K562 (cell line): ENCODE data around the gene EN1. TPM values are rescaled to one million over a fixed set of nuclear protein-coding genes. Genes with fewer than 3 reads are reported as not detected.
A peak's percentile ranks its signal among the peaks of the same experiment; 100 is the strongest.

ENCODE experiments used
- ATAC-seq: fragments of 200-7000 bp; cut with Tn5 transposase; 3 replicates; pipeline ENCODE4 v1.9.1; 2020; ENCODE audit warnings: moderate library complexity
- BruUV-seq: library from RNA; stranded (reverse); fragments of 400-500 nt; replicated peaks from 2 replicates; lab custom pipeline; 2021; lab: Mats Ljungman, UMichigan
- CTCF ChIA-PET: fragments of 300-600 bp; formaldehyde crosslinking; extraction: SDS; loops from one replicate; lab custom pipeline; 2021; ENCODE audit warnings: low intra/inter-chr PET ratio; lab: Yijun Ruan, JAX
- POLR2A ChIA-PET: fragments of 300-600, 350-650 bp; sonication (Branson Sonifier 250); formaldehyde crosslinking; extraction: SDS; loops from one replicate; lab custom pipeline; 2021; ENCODE audit warnings: antibody characterized with exemption, inconsistent platforms; lab: Yijun Ruan, JAX
- DNase-seq, 4 experiments: peaks; one replicate each; pipeline versions ENCODE4 v3.0.0 to v3.0.0-alpha.2; 2011 to 2018; ENCODE audit warnings: low spot score in 3 of 4, mixed read lengths in 3 of 4; ENCODE audit errors: extremely low read depth in 1 of 4
- FAIRE-seq: peaks from 2 replicates; lab custom pipeline; 2011; peaks lifted over from hg19 to GRCh38; lab: Jason Lieb, UNC
- H2AFZ ChIP-seq: 2 replicates; pipeline ENCODE4 v1.6.0; 2011; ENCODE audit warnings: low read depth, low read length, control low read depth, inconsistent platforms
- H3K27ac ChIP-seq: fragments of 200-600 bp; 3 replicates; pipeline ENCODE4 v1.8.0; 2011; ENCODE audit warnings: low read depth, mild to moderate bottlenecking, control low read depth, inconsistent platforms, low read length, moderate library complexity, mixed read lengths; ENCODE audit errors: extremely low read depth
- H3K27me3 ChIP-seq, 2 experiments: fragments of 300-600 bp in 1 of 2; 2 replicates in 1 of 2; 3 replicates in 1 of 2; pipeline versions ENCODE4 v1.6.0 to v1.8.0; 2011; ENCODE audit warnings: inconsistent platforms in 2 of 2, low read length in 2 of 2, mild to moderate bottlenecking in 1 of 2, mixed read lengths in 1 of 2, moderate library complexity in 1 of 2; ENCODE audit not compliant: control insufficient read depth in 2 of 2, insufficient read depth in 2 of 2
- H3K36me3 ChIP-seq: fragments of 300-600 bp; 3 replicates; pipeline ENCODE4 v1.8.0; 2011; ENCODE audit warnings: mild to moderate bottlenecking, low read length, inconsistent platforms; ENCODE audit not compliant: control insufficient read depth, insufficient read depth
- H3K4me1 ChIP-seq, 2 experiments: fragments of 200-600 bp in 1 of 2; replicated peaks in 1 of 2; 2 replicates in 1 of 2; 3 replicates in 1 of 2; pipeline versions ENCODE4 v1.5.1 to v1.8.0; 2011; ENCODE audit warnings: inconsistent platforms in 2 of 2, low read length in 2 of 2, mild to moderate bottlenecking in 1 of 2, mixed read lengths in 1 of 2, moderate library complexity in 1 of 2; ENCODE audit not compliant: control insufficient read depth in 2 of 2, insufficient read depth in 2 of 2
- H3K4me2 ChIP-seq: 2 replicates; pipeline ENCODE4 v1.6.1; 2011; ENCODE audit warnings: low read length, control low read depth, inconsistent platforms, mixed read lengths; ENCODE audit not compliant: insufficient read depth
- H3K4me3 ChIP-seq: fragments of 200-600 bp; sonication (generic), shearing (Covaris generic); 2 replicates; pipeline ENCODE4 v1.5.1; 2016; ENCODE audit warnings: control low read depth, inconsistent platforms
- H3K79me2 ChIP-seq: fragments of 200-600 bp; 3 replicates; pipeline ENCODE4 v1.8.0; 2011; ENCODE audit warnings: low read length, inconsistent platforms; ENCODE audit not compliant: control insufficient read depth, insufficient read depth
- H3K9ac ChIP-seq, 2 experiments: 2 replicates each; pipeline versions ENCODE4 v1.6.0 to v1.6.1; 2011; ENCODE audit warnings: low read depth in 2 of 2, low read length in 2 of 2, control low read depth in 1 of 2, inconsistent platforms in 1 of 2, mild to moderate bottlenecking in 1 of 2, mixed read lengths in 1 of 2; ENCODE audit not compliant: insufficient read depth in 1 of 2
- H3K9me1 ChIP-seq: one replicate; pipeline ENCODE4 v1.6.0; 2011; ENCODE audit warnings: inconsistent platforms, mild to moderate bottlenecking, low read length, moderate library complexity; ENCODE audit not compliant: control insufficient read depth, insufficient read depth
- H3K9me3 ChIP-seq: replicated peaks from 2 replicates; pipeline ENCODE4 v1.5.1; 2011; ENCODE audit warnings: low read depth, low read length, inconsistent platforms; ENCODE audit not compliant: control insufficient read depth, insufficient read depth
- H4K20me1 ChIP-seq: replicated peaks from 2 replicates; pipeline ENCODE4 v1.6.1; 2011; ENCODE audit warnings: low read length, inconsistent platforms, mixed read lengths; ENCODE audit not compliant: control insufficient read depth, insufficient read depth
- BCLAF1 ChIP-seq, 2 experiments: fragments of 450-650 bp in 1 of 2; IDR thresholded peaks; 2 replicates each; pipeline ENCODE4 v1.6.1; 2011 to 2017; ENCODE audit warnings: low read depth in 2 of 2, antibody characterized with exemption in 1 of 2, borderline replicate concordance in 1 of 2, low read length in 1 of 2, mild to moderate bottlenecking in 1 of 2, mixed read lengths in 1 of 2; ENCODE audit not compliant: control insufficient read depth in 1 of 2
- CREB3 ChIP-seq: fragments of 450-650 bp; conservative IDR thresholded peaks from 2 replicates; pipeline ENCODE4 v1.6.1; 2016; ENCODE audit warnings: missing genetic modification characterization, low read depth, mild to moderate bottlenecking, missing compliant biosample characterization, moderate library complexity
- ETV1 ChIP-seq: fragments of 450-650 bp; conservative IDR thresholded peaks from 2 replicates; pipeline ENCODE4 v1.6.1; 2016; ENCODE audit warnings: missing genetic modification characterization, control low read depth, low read depth, missing compliant biosample characterization
- KAT7 ChIP-seq: sonication (generic); formaldehyde crosslinking; IDR thresholded peaks from 2 replicates; pipeline ENCODE4 v1.8.0; 2022; ENCODE audit warnings: missing genetic modification reagents, mild to moderate bottlenecking, borderline replicate concordance
- POLR2AphosphoS5 ChIP-seq: IDR thresholded peaks from 2 replicates; pipeline ENCODE4 v1.6.1; 2011; ENCODE audit warnings: mild to moderate bottlenecking, low read depth, low read length, moderate library complexity; ENCODE audit not compliant: control insufficient read depth, insufficient read depth
- POLR3A ChIP-seq: IDR thresholded peaks from 2 replicates; pipeline ENCODE4 v1.6.1; 2011; ENCODE audit warnings: borderline replicate concordance, mild to moderate bottlenecking, moderate library complexity; ENCODE audit not compliant: insufficient read length, insufficient read depth; ENCODE audit errors: extremely low read depth
- ZFP36 ChIP-seq: fragments of 150-350 bp; IDR thresholded peaks from 2 replicates; pipeline ENCODE4 v1.6.1; 2018; ENCODE audit warnings: low read length, low read depth; ENCODE audit not compliant: partially characterized antibody
- ZNF318 ChIP-seq, 2 experiments: fragments of 450-650 bp; IDR thresholded peaks; 2 replicates each; pipeline ENCODE4 v1.6.1; 2016; ENCODE audit warnings: mild to moderate bottlenecking in 2 of 2, borderline replicate concordance in 1 of 2, low read depth in 1 of 2, moderate library complexity in 1 of 2
- WGBS: fragments of 100-300 bp; shearing (Covaris generic); methylation state at CpG from one replicate; pipeline ENCODE4 v1.1.6; 2016; ENCODE audit warnings: low coverage, mixed read lengths; ENCODE audit not compliant: insufficient coverage; ENCODE audit errors: missing lambda C conversion rate; 5-methylcytosine and 5-hydroxymethylcytosine counted together
- in situ Hi-C: fragments of 300-500 bp; cut with MboI; formaldehyde crosslinking; loops from 4 replicates; pipeline ENCODE4 v1.15.0; 2018; ENCODE audit warnings: inconsistent platforms, mixed read lengths
- intact Hi-C: fragments of 100-400 bp; cut with micrococcal nuclease; formaldehyde crosslinking; loops from 2 replicates; pipeline ENCODE4 v1.14.2; 2022
- polyA plus RNA-seq, 8 experiments: library from polyadenylated mRNA; depleted of rRNA in 4 of 8; stranded (reverse) in 5 of 8; unstranded in 3 of 8; fragments of >200 nt; fragmentation: Nextera tagmentation in 2 of 8; fragmentation: Illumina TruSeq in 1 of 8; extraction: Ambion mirVana in 2 of 8; extraction: Trizol in 1 of 8; gene quantifications; 2 replicates each; pipeline versions ENCODE4 v1.2.1 to v1.2.3, GENCODE V29; 2011 to 2014; ENCODE audit warnings: inconsistent platforms in 1 of 8, missing spikeins in 1 of 8
- total RNA-seq, 7 experiments: library from RNA; depleted of rRNA in 6 of 7; stranded (reverse); fragments of >200 nt in 6 of 7; fragmentation: Illumina TruSeq in 2 of 7; extraction: Trizol in 2 of 7; gene quantifications; 2 replicates each; pipeline versions ENCODE4 v1.2.1 to v1.2.3, GENCODE V29; 2011 to 2021; ENCODE audit warnings: low replicate concordance in 1 of 7

EN1 gene
- total and polyA plus RNA-seq, 9 of the 15 experiments (the other 6 are each of a cell fraction or from before 2014, with no cell fraction given) = 0.06 to 2.0 (median 0.51) TPM

- DNase-seq (no peak), ATAC-seq (no peak), FAIRE-seq (no peak)
- 57% methylated on average over 5 of the region's 5 CpGs for WGBS
- peaks cover 3 to 17% of the 10 kb centered on the region in 2 experiments for H3K4me1 ChIP-seq
- ChIA-PET CTCF (no interaction called here), POLR2A (no interaction called here)
- no peaks in the 10 kb centered on the region for H3K79me2 ChIP-seq
- H3K36me3 ChIP-seq = no peaks in the 10 kb centered on the region
- H3K4me2 ChIP-seq = no peak overlapping the region
- intact Hi-C loops = loop anchor here (2.0 kb wide), 1 partner anchor 19 kb away; no protein-coding TSS in a partner anchor
- no peak overlapping the region for H3K27ac ChIP-seq
- no peaks in the 10 kb centered on the region for H4K20me1 ChIP-seq
- no peak overlapping the region for H2AFZ ChIP-seq
- peak overlapping the region in 1 of 2 experiments; percentile 42; a peak in 1 of 4 replicates for H3K9ac ChIP-seq
- peaks cover 0 to 4% of the 10 kb centered on the region in 2 experiments; a peak in 2 of 5 replicates for H3K27me3 ChIP-seq
- no peak overlapping the region for H3K4me3 ChIP-seq
- in situ Hi-C loops = no loop called here
- no peaks in the 10 kb centered on the region for H3K9me1 ChIP-seq
- BruUV-seq = no TSS peak
- no peaks in the 10 kb centered on the region for H3K9me3 ChIP-seq
- TF ChIP-seq KAT7 (CRISPR knock-in tag) (no peak), POLR3A (no peak), POLR2AphosphoS5 (no peak), CREB3 (no peak), BCLAF1 (IDR thresholded peaks at IDR 0.05; ENCODE audit: borderline replicate concordance in 1 of 2, control insufficient read depth in 1 of 2, low read depth in 2 of 2, low read length in 1 of 2) (no peak), ETV1 (tag) (no peak), ZNF318 (IDR thresholded peaks at IDR 0.05; ENCODE audit: borderline replicate concordance in 1 of 2, low read depth in 1 of 2) (no peak), ZFP36 (peak; percentile 56)
These were observed 25.4 kb downstream of the EN1 start for GRCh38 chr2:118822015-118822414.
